Measurements from ENCODE around the gene ATG3. TPM values are rescaled to one million over a fixed set of nuclear protein-coding genes. Genes with fewer than 3 reads are reported as not detected.
A peak's percentile ranks its signal among the peaks of the same experiment; 100 is the strongest.

The ATG3 gene
- total and polyA plus RNA-seq, 2 experiments from 2014 or later, result 68.1 to 93.9 TPM

GRCh38 chr3:112564940-112565305, 3.2 kb upstream of the ATG3 start:
- no peaks in the 10 kb centered on the region for H3K9me2 ChIP-seq (ENCODE audit: insufficient read depth)
- peaks cover 29% of the 10 kb centered on the region for H3K4me1 ChIP-seq (ENCODE audit: insufficient read depth)
- H3K36me3 Mint-ChIP-seq (ENCODE audit: low read depth), result peaks cover 12% of the 10 kb centered on the region
- TF ChIP-seq EZH2phosphoT487 (IDR thresholded peaks at IDR 0.05; ENCODE audit: unreplicated experiment), result no peak
- no peak for TF ChIP-seq STAT1 (IDR thresholded peaks at IDR 0.05; ENCODE audit: unreplicated experiment)
- no peak for TF ChIP-seq CREB1 (CRISPR knock-in tag; IDR thresholded peaks at IDR 0.05; ENCODE audit: low read depth)
- TF ChIP-seq ZNF331 (CRISPR knock-in tag; IDR thresholded peaks at IDR 0.05; ENCODE audit: low read depth), result no peak
- no peak for TF ChIP-seq NANOG (IDR thresholded peaks at IDR 0.05; ENCODE audit: borderline replicate concordance)
- no peak for TF ChIP-seq EZH2 (IDR thresholded peaks at IDR 0.05; ENCODE audit: low read depth, unreplicated experiment)
- TF ChIP-seq POLR2AphosphoS5 (IDR thresholded peaks at IDR 0.05; ENCODE audit: low read depth), result no peak
- TF ChIP-seq REST (IDR thresholded peaks at IDR 0.05; ENCODE audit: unreplicated experiment), result no peak
- no peak for TF ChIP-seq ETS1 (IDR thresholded peaks at IDR 0.05)
- no peak for TF ChIP-seq ZNF462 (CRISPR knock-in tag; IDR thresholded peaks at IDR 0.05)
- TF ChIP-seq ZNF114 (CRISPR knock-in tag; IDR thresholded peaks at IDR 0.05), result no peak
- TF ChIP-seq JUNB (IDR thresholded peaks at IDR 0.05; ENCODE audit: unreplicated experiment), result no peak
- no peak for TF ChIP-seq CTCF (conservative IDR thresholded peaks at IDR 0.05; ENCODE audit: low read depth in 2 of 2)
- H3K27ac ChIP-seq (ENCODE audit: low read depth), result peak overlapping the region; percentile 91
- peaks cover 7% of the 10 kb centered on the region for H3K27me3 Mint-ChIP-seq (ENCODE audit: insufficient read depth, low read depth, poor library complexity)
- peaks cover 26% of the 10 kb centered on the region for H3K79me2 ChIP-seq (replicated peaks; ENCODE audit: insufficient read depth)
- H3K4me2 ChIP-seq, result peak overlapping the region; percentile 88
- peaks cover 4% of the 10 kb centered on the region; the same call in 1 of the 2 replicates for H3F3A ChIP-seq (replicated peaks; ENCODE audit: low read depth)
- no peaks in the 10 kb centered on the region for H3K9me3 Mint-ChIP-seq
- H3K36me3 ChIP-seq (ENCODE audit: insufficient read depth), result no peaks in the 10 kb centered on the region
- no peak overlapping the region for H3K4me3 Mint-ChIP-seq
- H2AFZ ChIP-seq, result no peak overlapping the region
- peaks cover 23% of the 10 kb centered on the region for H3K4me1 Mint-ChIP-seq
- ATAC-seq, result no peak
- no peak overlapping the region for H3K27ac Mint-ChIP-seq
- DNase-seq (ENCODE audit: low spot score), result no peak
- H3K27me3 ChIP-seq (ENCODE audit: insufficient read depth), result no peaks in the 10 kb centered on the region
- H3K4me3 ChIP-seq, result peak overlapping the region; percentile 25
- H4K20me1 ChIP-seq (replicated peaks; ENCODE audit: insufficient read depth), result no peaks in the 10 kb centered on the region

All from GM23338 (cell line).